ENCODE results near the gene LINGO1.

DNA sequence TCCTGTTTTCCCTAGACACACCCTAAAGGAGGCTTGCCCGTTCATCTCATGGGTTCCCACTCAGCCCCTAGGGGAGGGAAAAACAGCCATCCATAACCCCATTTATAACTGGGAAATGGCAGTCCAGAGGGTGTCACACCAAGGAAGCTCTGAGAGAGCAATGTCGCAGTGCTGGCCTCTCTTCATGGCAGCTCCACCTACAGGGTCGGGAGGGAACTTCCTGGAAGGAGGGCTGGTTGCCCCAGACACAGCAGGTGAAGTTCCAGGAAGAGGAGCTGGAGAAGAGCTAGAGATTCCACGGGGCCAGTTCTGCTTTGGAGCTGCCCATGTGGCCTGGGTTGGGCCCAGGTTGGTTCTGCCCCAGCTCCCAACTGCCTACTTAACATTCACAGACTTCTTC is 22.3 kb upstream of the LINGO1 start:
- TF ChIP-seq, protein P1, sequence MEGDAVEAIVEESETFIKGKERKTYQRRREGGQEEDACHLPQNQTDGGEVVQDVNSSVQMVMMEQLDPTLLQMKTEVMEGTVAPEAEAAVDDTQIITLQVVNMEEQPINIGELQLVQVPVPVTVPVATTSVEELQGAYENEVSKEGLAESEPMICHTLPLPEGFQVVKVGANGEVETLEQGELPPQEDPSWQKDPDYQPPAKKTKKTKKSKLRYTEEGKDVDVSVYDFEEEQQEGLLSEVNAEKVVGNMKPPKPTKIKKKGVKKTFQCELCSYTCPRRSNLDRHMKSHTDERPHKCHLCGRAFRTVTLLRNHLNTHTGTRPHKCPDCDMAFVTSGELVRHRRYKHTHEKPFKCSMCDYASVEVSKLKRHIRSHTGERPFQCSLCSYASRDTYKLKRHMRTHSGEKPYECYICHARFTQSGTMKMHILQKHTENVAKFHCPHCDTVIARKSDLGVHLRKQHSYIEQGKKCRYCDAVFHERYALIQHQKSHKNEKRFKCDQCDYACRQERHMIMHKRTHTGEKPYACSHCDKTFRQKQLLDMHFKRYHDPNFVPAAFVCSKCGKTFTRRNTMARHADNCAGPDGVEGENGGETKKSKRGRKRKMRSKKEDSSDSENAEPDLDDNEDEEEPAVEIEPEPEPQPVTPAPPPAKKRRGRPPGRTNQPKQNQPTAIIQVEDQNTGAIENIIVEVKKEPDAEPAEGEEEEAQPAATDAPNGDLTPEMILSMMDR (IDR thresholded peaks at IDR 0.05) = no peak
- no peak for TF ChIP-seq POLR2A (IDR thresholded peaks at IDR 0.05)
